Hair follicular keratinocyte (primary cell): ENCODE measurements around the gene RNASE13. TPM values are rescaled to one million over a fixed set of nuclear protein-coding genes. Genes with fewer than 3 reads are reported as not detected.

Source experiments
- total RNA-seq: library from RNA; depleted of rRNA; stranded (reverse); fragments of >200 nt; gene quantifications from 2 replicates; pipeline ENCODE4 v1.2.3, GENCODE V29; 2015

RNASE13 gene, protein sequence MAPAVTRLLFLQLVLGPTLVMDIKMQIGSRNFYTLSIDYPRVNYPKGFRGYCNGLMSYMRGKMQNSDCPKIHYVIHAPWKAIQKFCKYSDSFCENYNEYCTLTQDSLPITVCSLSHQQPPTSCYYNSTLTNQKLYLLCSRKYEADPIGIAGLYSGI
- total RNA-seq = not detected in 2 replicates

DNA sequence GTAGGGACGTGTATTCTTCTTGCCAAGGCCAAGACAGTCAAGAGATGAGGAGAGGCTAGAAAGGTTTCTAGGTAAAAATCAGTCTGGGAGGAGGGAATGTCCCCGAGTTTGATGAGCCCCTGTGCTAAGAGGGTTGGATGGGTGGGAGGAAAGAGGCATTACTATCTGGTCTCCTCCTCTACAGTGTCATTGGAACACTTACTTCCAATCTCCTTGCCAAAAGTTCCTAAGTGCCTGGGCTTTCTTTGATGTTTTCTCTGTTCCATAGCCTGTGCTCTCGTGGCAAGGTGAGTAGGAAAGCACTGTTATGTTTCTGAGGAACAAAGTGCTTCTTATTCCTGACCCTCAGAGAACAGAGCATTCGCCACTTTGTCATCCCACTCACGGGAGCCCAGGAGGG, at the start of gene RNASE13:
Gene RNASE13, minus strand, starts transcription at position 101 of the 400 bp plus-strand sequence. CDS start 519 bp downstream, outside the sequence.

DNA sequence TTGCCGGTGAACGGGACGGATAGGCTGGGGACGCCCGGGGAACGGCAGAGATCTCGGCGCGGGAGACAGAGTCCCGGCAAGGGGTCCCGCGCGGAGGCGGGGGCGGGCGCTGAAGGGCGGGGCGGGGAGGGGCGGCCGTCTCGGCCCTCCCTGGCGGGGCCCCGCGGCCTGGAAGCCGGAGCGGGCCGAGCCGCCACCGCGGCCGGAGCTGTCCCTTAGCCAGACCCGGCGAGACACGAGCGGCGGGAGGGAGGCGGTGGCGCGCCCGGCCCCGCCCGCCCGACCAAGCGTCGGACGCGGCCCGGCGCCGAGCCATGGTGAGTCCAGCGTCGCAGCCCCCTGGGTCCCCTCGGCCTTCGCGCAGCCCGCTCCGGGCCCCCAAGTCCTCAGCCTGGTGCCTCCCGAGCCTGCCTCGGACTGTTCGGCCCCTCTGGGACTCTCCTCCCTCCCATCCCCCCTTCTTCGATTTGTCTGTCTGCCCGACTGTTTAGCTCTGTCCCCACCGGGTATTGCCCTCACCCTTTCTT, 35.5 kb upstream of the RNASE13 start, which contains the start of gene ARHGEF40:
Gene ARHGEF40, plus strand, starts transcription at position 222 of the 527 bp plus-strand sequence. Its CDS starts 93 bp downstream, at position 315.

DNA sequence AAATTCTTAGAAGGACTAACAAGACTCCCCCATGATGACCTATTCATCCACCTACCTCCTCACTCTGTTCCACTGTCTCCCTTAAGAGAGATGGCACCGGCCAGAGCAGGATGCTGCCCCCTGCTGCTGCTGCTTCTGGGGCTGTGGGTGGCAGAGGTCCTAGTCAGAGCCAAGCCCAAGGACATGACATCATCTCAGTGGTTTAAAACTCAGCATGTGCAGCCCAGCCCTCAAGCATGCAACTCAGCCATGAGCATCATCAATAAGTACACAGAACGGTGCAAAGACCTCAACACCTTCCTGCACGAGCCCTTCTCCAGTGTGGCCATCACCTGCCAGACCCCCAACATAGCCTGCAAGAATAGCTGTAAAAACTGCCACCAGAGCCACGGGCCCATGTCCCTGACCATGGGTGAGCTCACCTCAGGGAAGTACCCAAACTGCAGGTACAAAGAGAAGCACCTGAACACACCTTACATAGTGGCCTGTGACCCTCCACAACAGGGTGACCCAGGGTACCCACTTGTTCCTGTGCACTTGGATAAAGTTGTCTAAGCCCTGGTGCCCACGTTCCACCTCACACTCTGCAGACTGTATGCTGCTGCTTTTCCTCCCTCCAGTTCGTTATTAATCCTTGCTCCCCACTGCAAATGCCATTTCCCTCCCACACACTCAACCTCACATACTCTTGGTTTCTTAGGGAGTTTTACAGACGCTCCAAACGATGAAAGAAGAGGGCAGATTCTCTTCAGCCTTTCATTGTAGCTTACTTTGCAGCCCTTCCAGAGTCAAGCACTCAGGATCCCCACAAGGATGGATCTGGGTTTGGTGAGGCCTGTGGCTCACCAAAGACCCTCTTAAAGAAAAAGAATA, 23.4 kb upstream of the RNASE13 start, which contains the start of gene RNASE8:
Gene RNASE8, plus strand, starts transcription at position 20 of the 873 bp plus-strand sequence. Its CDS starts 71 bp downstream, at position 91.

DNA sequence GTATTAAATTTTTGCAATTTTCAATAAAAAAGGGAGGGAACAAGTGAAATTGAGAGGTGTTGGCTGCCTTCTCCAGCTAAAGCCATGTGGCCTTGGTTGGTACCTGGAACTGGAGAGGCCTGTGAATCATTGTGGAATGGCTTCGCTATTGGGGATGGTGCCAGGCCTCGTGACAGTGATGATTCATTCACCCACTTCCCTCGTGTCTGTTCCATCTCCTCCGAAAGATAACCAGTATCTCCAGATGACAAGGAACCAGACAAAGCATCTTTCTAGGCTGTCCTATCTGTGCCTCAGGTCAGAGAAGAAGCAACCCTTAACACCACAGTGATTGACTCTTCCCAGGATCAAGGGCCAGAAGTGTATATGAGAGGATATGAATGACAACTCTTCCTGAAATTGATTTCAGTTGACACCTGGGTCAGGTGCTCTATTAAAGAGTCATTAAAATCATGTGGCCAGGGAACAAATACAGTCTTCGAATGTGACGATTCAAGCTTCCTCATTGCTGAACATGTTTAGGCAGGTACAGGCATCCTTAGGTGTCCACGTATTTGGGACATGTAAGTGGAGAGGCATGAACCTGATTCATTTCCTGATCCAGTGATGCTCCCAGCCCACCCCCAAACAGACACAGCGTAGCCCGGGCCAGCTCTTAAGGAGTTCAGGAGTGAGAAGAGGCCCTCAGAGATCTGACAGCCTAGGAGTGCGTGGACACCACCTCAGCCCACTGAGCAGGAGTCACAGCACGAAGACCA, 7.2 kb upstream of the RNASE13 start, which contains the start of gene RNASE7:
Gene RNASE7, plus strand, starts transcription at position 687 of the 758 bp plus-strand sequence. CDS start 631 bp downstream, outside the sequence.

DNA sequence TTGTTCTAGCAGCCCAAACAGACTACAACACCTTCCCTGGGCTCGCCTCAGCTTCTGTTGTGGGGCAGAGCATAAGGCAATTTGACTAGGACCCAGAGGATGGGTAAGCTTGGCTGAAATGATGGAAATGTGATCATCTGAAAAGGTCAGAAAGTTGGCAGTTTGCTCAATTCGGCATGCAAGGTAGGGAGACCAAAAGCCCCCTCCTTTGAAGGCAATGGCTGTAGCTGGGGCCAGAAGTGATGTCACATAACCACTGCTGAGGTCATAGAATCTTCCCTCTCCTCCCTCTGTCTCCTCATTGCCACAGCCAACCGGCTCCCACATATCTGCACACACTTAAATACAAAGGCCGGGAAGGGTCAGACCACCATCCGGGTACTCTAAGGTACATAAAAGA, 4.7 kb downstream of the RNASE13 start, which contains the start of gene TPPP2:
Gene TPPP2, plus strand, starts transcription at position 301 of the 400 bp plus-strand sequence. CDS start 365 bp downstream, outside the sequence.

DNA sequence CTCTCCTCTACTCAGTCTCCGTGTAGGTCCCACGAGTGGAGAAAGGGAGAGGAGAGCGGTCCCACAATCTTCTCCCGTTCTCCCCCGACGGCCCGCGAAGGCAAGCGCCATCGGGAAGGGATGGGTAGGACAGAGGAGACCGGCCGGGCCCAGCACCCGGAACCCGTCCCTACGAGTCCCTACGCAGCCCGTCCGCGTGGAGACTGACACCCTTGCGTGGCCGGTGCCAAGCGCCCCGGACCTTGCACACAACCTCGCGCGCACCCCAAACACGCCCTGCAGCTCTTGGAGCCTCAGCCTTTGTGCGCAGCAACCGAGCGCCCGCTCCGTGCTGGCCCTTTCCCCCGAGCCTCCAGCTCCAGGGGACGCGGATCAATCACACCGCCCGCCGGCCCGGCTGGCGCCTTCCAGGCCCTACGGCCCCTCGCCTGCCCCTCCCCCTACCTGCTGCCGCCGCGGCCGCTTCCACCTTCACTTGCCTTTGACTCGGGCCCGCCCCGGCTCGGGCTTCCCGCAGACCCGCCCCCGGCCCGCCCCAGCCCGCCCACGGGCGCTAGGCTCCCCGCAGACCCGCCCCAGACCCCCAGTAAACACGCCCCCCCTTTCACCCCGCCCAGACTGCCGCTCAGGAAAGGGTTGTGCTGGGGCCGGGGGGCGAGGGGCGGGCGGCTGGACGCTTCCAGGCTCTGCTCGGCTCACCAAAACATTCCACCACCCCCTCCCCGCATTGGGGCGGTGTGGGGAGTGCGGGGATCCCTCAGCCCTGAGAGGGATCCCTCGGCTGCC, 9.8 kb downstream of the RNASE13 start, which contains the start of gene NDRG2:
Gene NDRG2, minus strand, starts transcription at position 477 of the 786 bp plus-strand sequence. CDS start 1,746 bp downstream, outside the sequence.

GRCh38 chr14:20998674-20999366, 35.8 kb downstream of the RNASE13 start, which contains the start of gene SLC39A2:
Gene SLC39A2 (plus strand): TSS chr14:20999293. CDS start chr14:20999447, 154 bp downstream.

DNA sequence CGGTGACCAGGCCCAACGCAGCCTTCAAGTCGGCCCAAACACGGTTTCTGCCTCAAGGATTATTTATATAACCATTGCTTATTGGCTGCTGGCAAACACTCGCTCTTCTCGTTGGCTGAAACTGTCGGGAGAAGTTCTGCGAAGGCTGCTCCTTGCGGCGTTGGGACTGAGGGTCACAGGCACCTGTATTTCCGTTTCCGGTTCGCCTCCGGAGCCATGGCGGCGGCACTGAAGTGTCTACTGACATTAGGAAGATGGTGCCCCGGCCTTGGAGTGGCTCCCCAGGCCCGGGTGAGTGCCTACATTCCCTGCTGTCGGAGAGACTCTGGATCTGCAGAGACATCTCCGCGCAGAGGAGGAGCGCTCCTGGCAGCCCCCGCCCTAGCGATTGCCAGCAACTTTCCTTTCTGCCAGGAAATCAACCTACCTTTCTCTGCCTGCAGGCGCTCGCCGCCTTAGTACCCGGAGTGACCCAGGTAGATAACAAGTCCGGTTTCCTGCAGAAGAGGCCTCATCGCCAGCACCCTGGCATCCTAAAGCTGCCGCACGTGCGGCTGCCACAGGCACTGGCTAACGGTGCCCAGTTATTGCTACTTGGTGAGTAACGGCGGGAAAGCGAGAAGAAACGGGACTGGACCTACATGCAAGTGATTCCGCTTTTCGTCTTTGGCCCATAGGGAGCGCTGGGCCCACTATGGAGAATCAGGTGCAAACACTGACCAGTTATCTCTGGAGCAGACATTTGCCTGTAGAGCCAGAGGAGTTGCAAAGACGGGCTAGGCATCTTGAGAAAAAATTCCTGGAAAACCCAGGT, 44.6 kb downstream of the RNASE13 start, which contains the start of gene METTL17:
Gene METTL17, plus strand, starts transcription at position 194 of the 814 bp plus-strand sequence. Its CDS starts 23 bp downstream, at position 217.

Other genes with a start within 250 kb of the RNASE13 start
- not detected in 2 replicates for gene RNASE1, start 232.0 kb downstream of the RNASE13 start, total RNA-seq
- gene RNASE3, start 143.4 kb downstream of the RNASE13 start, total RNA-seq = not detected in 2 replicates
- not detected in 2 replicates for gene RNASE2, start 79.3 kb downstream of the RNASE13 start, total RNA-seq
- gene METTL17, start 44.8 kb downstream of the RNASE13 start, total RNA-seq = 81.8 and 83.8 TPM in 2 replicates
- gene SLC39A2, start 35.5 kb downstream of the RNASE13 start, total RNA-seq = 0.15 and 0.31 TPM in 2 replicates
- gene NDRG2, start 9.7 kb downstream of the RNASE13 start, total RNA-seq = 2.8 and 7.8 TPM in 2 replicates
- gene TPPP2, start 4.6 kb downstream of the RNASE13 start, total RNA-seq = not detected in 2 replicates
- 5.5 and 22.4 TPM in 2 replicates for gene RNASE7, start 7.6 kb upstream of the RNASE13 start, total RNA-seq
- gene RNASE8, start 23.0 kb upstream of the RNASE13 start, total RNA-seq = not detected in 2 replicates
- 6.4 and 13.7 TPM in 2 replicates for gene ARHGEF40, start 35.5 kb upstream of the RNASE13 start, total RNA-seq
- 66.6 and 69.2 TPM in 2 replicates for gene ZNF219, start 63.8 kb upstream of the RNASE13 start, total RNA-seq
- 0.08 and 0.31 TPM in 2 replicates for gene TMEM253, start 66.3 kb upstream of the RNASE13 start, total RNA-seq
- gene OR5AU1, start 121.3 kb upstream of the RNASE13 start, total RNA-seq = not detected in 2 replicates
- gene HNRNPC, start 234.6 kb upstream of the RNASE13 start, total RNA-seq = 530 and 909 TPM in 2 replicates
- not detected in 2 replicates for gene RPGRIP1, start 245.3 kb upstream of the RNASE13 start, total RNA-seq